Measurements from ENCODE around the gene PRKG1.

- TF ChIP-seq CTCF (optimal IDR thresholded peaks at IDR 0.05 in 1 of 3, IDR thresholded peaks at IDR 0.05 in 1 of 3, conservative IDR thresholded peaks at IDR 0.05 in 1 of 3; ENCODE audit: extremely low read depth in 1 of 3, insufficient read depth in 2 of 3, low read length in 3 of 3) = no peak
- TF ChIP-seq EZH2 (IDR thresholded peaks at IDR 0.05; ENCODE audit: low read length) = no peak
Measured at GRCh38 chr10:51266496-51266895, 192.2 kb downstream of the PRKG1 start.

Measured in keratinocyte (primary cell).